Colonic mucosa (tissue), 4 donors: Measurements from ENCODE around the gene CLCA4. TPM values are rescaled to one million over a fixed set of nuclear protein-coding genes. Genes with fewer than 3 reads are reported as not detected.

Source experiments
- DNase-seq: peaks from one replicate; pipeline ENCODE4 v3.0.0-alpha.2; 2020
- H3K27ac ChIP-seq: fragments of 200-600 bp; one replicate; pipeline ENCODE4 v1.8.0; 2021
- H3K27me3 ChIP-seq: fragments of 200-600 bp; one replicate; pipeline ENCODE4 v1.8.0; 2021
- H3K36me3 ChIP-seq: fragments of 200-600 bp; one replicate; pipeline ENCODE4 v1.8.0; 2021
- H3K4me1 ChIP-seq: fragments of 200-600 bp; one replicate; pipeline ENCODE4 v1.8.0; 2021; ENCODE audit warnings: mild to moderate bottlenecking
- H3K4me3 ChIP-seq: fragments of 200-600 bp; one replicate; pipeline ENCODE4 v1.8.0; 2021
- H3K9ac ChIP-seq, 2 donors: one replicate each; pipeline ENCODE4 v1.7.0; 2013; ENCODE audit warnings: control low read depth in 2 of 2, low read depth in 2 of 2, low read length in 2 of 2
- H3K9me3 ChIP-seq: fragments of 200-600 bp; one replicate; pipeline ENCODE4 v1.8.0; 2021
- CTCF ChIP-seq: fragments of 200-600 bp; IDR thresholded peaks from one replicate; pipeline ENCODE4 v1.8.0; 2022; ENCODE audit warnings: antibody characterized with exemption, mild to moderate bottlenecking
- intact Hi-C: fragments of 100-400 bp; cut with DNase I; formaldehyde crosslinking; loops from one replicate; pipeline ENCODE4 v1.14.1; 2022
- total RNA-seq, 2 donors: library from RNA; stranded (reverse); fragmentation: NEBNext Ultra II Directional in 1 of 2; extraction: Animal tissue kit (Norgen Biotek cat#: 25700) in 1 of 2; gene quantifications; one replicate each; pipeline ENCODE4 v1.2.1, GENCODE V29; 2021
- donor health status: healthy.
- donor health status: DM: no; HTN: no; CAD: no.
- donor health status: DM: no; HTN: no; CAD: no.

The CLCA4 gene
- total RNA-seq, 2 donors from 2014 or later = 194 to 426 TPM

GRCh38 chr1:86530211-86530845 is 16.6 kb upstream of the CLCA4 start:
- DNase-seq = no peak
- H3K27me3 ChIP-seq = no peaks in the 10 kb centered on the region
- no peaks in the 10 kb centered on the region for H3K9me3 ChIP-seq
- H3K27ac ChIP-seq = no peak overlapping the region
- H3K4me3 ChIP-seq = no peak overlapping the region
- no peaks in the 10 kb centered on the region for H3K36me3 ChIP-seq
- intact Hi-C loops = no loop called here
- H3K4me1 ChIP-seq = no peaks in the 10 kb centered on the region
- no peak overlapping the region for H3K9ac ChIP-seq
- no peak for TF ChIP-seq CTCF

- Histone ChIP-seq H3K36me3 (no peaks in the 10 kb centered on the region), H3K9me3 (no peaks in the 10 kb centered on the region), H3K27ac (peak overlapping the region; percentile 56), H3K4me3 (no peak overlapping the region), H3K27me3 (no peaks in the 10 kb centered on the region), H3K4me1 (no peaks in the 10 kb centered on the region), H3K9ac (peak overlapping the region in 1 of 2 donors; percentile 43)
- no peak for DNase-seq
- TF ChIP-seq CTCF = no peak
- intact Hi-C loops = no loop called here
Observed at GRCh38 chr1:86537928-86538695, 8.8 kb upstream of the CLCA4 start.

- Histone ChIP-seq H3K27ac (peak overlapping the region; percentile 56), H3K4me3 (no peak overlapping the region), H3K9me3 (no peaks in the 10 kb centered on the region), H3K27me3 (no peaks in the 10 kb centered on the region), H3K9ac (peak overlapping the region in 1 of 2 donors; percentile 43), H3K36me3 (no peaks in the 10 kb centered on the region), H3K4me1 (no peaks in the 10 kb centered on the region)
- intact Hi-C loops = no loop called here
- TF ChIP-seq CTCF = no peak
- DNase-seq = no peak
Observed at GRCh38 chr1:86538775-86539174, 8.1 kb upstream of the CLCA4 start.

- intact Hi-C loops = no loop called here
- H3K4me3 ChIP-seq = no peak overlapping the region
- no peaks in the 10 kb centered on the region for H3K9me3 ChIP-seq
- H3K27ac ChIP-seq = no peak overlapping the region
- no peaks in the 10 kb centered on the region for H3K27me3 ChIP-seq
- no peak for TF ChIP-seq CTCF
- H3K9ac ChIP-seq = no peak overlapping the region
- H3K4me1 ChIP-seq = no peaks in the 10 kb centered on the region
- no peak for DNase-seq
- H3K36me3 ChIP-seq = no peaks in the 10 kb centered on the region
Observed at GRCh38 chr1:86541859-86542258, 5.0 kb upstream of the CLCA4 start.

- Histone ChIP-seq H3K4me3 (no peak overlapping the region), H3K9ac (no peak overlapping the region), H3K4me1 (no peaks in the 10 kb centered on the region), H3K27me3 (no peaks in the 10 kb centered on the region), H3K9me3 (no peaks in the 10 kb centered on the region), H3K27ac (no peak overlapping the region), H3K36me3 (no peaks in the 10 kb centered on the region)
- no peak for TF ChIP-seq CTCF
- no peak for DNase-seq
- intact Hi-C loops = no loop called here
Observed at GRCh38 chr1:86542631-86543030, 4.2 kb upstream of the CLCA4 start.
